GF-D8 (cell line): Measurements from ENCODE around the gene C1QTNF9.
"Not testable (repeated sequence)": the region's sequence is repeated elsewhere in the genome, so short reads cannot be mapped to it uniquely, and the experiment has no call there.

Experiments
- DNase-seq: peaks from one replicate; lab custom pipeline; 2025; lab: John Stamatoyannopoulos, UW

Gene C1QTNF9

DNA sequence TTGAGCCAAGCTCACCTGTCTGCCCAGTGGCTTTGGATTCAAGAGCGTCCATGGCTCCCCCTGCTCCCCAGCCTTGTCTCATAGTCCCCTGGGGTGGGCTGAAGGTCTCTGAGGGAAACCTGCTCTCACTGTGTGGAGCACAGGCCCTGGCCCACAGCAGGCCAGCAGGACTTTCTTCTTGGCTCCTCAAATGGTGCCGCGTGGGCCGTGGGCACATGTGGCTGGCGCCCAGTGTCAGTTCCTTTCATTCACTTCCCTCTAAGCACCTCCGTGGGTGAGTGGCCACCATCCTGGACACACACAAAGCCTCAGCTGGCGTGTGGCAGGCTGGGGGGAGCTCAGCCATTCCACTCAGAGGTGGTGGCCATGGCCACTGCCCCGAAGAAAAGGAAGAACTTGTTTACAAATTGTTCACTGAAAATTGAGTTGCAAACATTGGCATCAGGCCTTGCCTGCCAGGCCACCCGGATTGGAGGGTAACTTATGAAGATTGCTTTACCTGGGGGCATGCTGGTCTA, 53.1 kb downstream of the C1QTNF9 start:
- DNase-seq = no peak

DNA sequence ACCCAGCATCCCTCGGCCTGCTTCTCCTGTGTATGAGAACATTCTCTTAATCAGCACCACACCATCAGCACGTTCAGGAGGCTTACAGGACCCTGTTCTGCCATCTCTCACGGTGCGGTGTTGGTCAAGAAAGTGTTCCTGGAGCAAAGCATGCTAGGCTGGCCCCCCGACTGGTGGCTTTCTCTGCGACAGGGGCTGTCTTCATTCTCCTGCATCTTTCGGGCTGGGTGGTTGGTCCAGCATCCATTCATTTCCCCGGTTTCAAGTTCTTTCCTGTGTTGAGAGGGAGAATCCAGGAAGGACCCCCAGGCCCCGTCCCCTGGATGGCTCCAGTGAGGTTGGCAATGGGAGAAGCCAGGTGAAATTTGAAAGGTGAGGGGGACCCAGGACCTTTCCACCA, 55.8 kb downstream of the C1QTNF9 start:
- no peak for DNase-seq

DNA sequence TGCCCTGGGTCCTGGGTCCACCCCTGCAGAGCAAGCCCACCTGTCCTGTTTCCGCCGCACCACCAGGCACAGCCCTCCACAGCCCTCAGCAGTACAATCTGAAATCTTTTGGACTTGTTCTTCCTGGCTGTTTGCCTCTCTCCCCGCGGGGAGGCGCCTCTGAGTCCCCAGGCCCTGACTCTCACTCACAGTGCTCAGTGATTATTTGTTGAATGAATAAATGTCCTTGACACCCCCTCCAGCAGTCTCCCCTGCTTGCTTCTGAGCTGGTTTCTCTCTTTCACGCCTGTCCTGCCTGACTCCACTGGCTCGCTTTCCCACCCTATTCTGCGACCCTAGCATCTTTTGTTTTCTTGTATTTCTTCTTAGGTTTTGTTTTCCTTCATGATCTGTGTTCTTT, 56.9 kb downstream of the C1QTNF9 start:
- not testable (repeated sequence) for DNase-seq

DNA sequence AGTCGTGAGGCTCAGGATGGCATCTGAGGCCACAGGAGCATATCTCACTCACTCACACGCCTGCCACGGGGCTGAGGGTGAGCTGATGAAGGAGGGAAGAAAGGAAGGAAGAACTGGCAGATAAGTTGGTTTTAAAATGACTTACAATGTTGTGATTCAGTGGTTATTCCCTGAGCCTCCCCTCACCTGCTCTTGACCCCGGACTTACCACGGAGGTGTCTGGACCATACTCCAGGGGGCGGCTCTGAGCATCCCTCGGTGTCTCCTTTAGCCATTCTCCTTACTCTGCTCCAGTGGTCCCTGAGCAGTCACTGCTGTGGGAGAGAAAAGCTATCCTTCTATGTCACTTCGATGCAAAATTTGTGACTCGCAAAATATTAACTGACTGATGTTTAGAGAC, 61.9 kb downstream of the C1QTNF9 start:
- not testable (repeated sequence) for DNase-seq
